ENCODE measurements around the gene GPR156.

DNA sequence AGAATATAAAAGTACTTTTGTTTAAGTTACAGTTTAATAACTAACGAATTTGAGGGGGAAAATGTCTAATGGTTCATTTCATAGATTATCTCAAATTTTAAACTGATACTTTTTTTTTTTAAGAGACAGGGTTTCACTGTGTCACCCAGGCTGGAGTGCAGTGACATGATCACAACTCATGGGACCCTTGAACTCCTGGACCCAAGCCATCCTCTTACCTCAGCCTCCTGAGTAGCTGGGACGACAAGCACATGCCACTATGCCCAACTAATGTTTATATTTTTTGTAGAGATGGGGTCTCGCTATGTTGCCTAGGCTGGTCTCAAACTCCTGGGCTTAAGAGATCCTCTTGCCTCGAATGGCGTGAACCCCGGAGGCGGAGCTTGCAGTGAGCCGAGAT lies 47.6 kb upstream of the GPR156 start:
- TF ChIP-seq, protein P1, sequence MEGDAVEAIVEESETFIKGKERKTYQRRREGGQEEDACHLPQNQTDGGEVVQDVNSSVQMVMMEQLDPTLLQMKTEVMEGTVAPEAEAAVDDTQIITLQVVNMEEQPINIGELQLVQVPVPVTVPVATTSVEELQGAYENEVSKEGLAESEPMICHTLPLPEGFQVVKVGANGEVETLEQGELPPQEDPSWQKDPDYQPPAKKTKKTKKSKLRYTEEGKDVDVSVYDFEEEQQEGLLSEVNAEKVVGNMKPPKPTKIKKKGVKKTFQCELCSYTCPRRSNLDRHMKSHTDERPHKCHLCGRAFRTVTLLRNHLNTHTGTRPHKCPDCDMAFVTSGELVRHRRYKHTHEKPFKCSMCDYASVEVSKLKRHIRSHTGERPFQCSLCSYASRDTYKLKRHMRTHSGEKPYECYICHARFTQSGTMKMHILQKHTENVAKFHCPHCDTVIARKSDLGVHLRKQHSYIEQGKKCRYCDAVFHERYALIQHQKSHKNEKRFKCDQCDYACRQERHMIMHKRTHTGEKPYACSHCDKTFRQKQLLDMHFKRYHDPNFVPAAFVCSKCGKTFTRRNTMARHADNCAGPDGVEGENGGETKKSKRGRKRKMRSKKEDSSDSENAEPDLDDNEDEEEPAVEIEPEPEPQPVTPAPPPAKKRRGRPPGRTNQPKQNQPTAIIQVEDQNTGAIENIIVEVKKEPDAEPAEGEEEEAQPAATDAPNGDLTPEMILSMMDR (IDR thresholded peaks at IDR 0.05; ENCODE audit: insufficient read depth, low read length) = no peak
- no peak for TF ChIP-seq POLR2AphosphoS5 (IDR thresholded peaks at IDR 0.05; ENCODE audit: low read depth)
